DOHH2 (cell line): ENCODE data around the gene KCTD15.

Experiments used
- H3F3A ChIP-seq: fragments of 200-600 bp; sonication (generic), shearing (Covaris generic); 2 replicates; pipeline ENCODE4 v1.6.0; 2016; ENCODE audit warnings: antibody characterized with exemption, mild to moderate bottlenecking; ENCODE audit not compliant: control insufficient read depth, insufficient read depth
- H3K27ac ChIP-seq: fragments of 200-600 bp; sonication (generic); 2 replicates; pipeline ENCODE4 v1.5.1; 2014; ENCODE audit warnings: low read depth, mild to moderate bottlenecking, low read length, moderate library complexity
- H3K27me3 ChIP-seq: fragments of 200-600 bp; sonication (generic); 2 replicates; pipeline ENCODE4 v1.6.1; 2014; ENCODE audit warnings: mild to moderate bottlenecking, low read length, mixed read lengths; ENCODE audit not compliant: control insufficient read depth
- H3K36me3 ChIP-seq: fragments of 200-600 bp; sonication (generic); 2 replicates; pipeline ENCODE4 v1.6.1; 2014; ENCODE audit warnings: mild to moderate bottlenecking, low read length, moderate library complexity, mixed read lengths; ENCODE audit not compliant: control insufficient read depth
- H3K4me1 ChIP-seq: fragments of 200-600 bp; sonication (generic); 2 replicates; pipeline ENCODE4 v1.6.1; 2014; ENCODE audit warnings: mild to moderate bottlenecking, low read length, mixed read lengths; ENCODE audit not compliant: control insufficient read depth
- H3K4me2 ChIP-seq: fragments of 200-600 bp; sonication (generic); 2 replicates; pipeline ENCODE4 v1.6.0; 2014; ENCODE audit warnings: mild to moderate bottlenecking, low read length, moderate library complexity
- H3K4me3 ChIP-seq: fragments of 200-600 bp; sonication (generic); 2 replicates; pipeline ENCODE4 v1.5.1; 2014; ENCODE audit warnings: mild to moderate bottlenecking, low read length, mixed read lengths
- H3K79me2 ChIP-seq: fragments of 200-600 bp; sonication (generic); 2 replicates; pipeline ENCODE4 v1.6.1; 2014; ENCODE audit warnings: mild to moderate bottlenecking, low read length, mixed read lengths; ENCODE audit not compliant: control insufficient read depth
- H3K9me2 ChIP-seq: fragments of 200-600 bp; sonication (generic); replicated peaks from 2 replicates; pipeline ENCODE4 v1.6.1; 2014; ENCODE audit warnings: mild to moderate bottlenecking, low read length, mixed read lengths; ENCODE audit not compliant: control insufficient read depth
- H3K9me3 ChIP-seq: fragments of 200-600 bp; sonication (generic); 2 replicates; pipeline ENCODE4 v1.6.1; 2014; ENCODE audit warnings: antibody characterized with exemption, low read length, mixed read lengths; ENCODE audit not compliant: control insufficient read depth, insufficient read depth
- H4K20me1 ChIP-seq: fragments of 200-600 bp; sonication (generic); 2 replicates; pipeline ENCODE4 v1.6.0; 2014; ENCODE audit warnings: low read depth, mild to moderate bottlenecking, antibody characterized with exemption, low read length, moderate library complexity; ENCODE audit not compliant: control insufficient read depth, insufficient read depth
- CTCF ChIP-seq: fragments of 200-600 bp; sonication (generic); IDR thresholded peaks from one replicate; pipeline ENCODE4 v1.5.1; 2014; ENCODE audit warnings: antibody characterized with exemption, mild to moderate bottlenecking, low read depth, low read length; ENCODE audit not compliant: poor library complexity, severe bottlenecking
- EZH2phosphoT487 ChIP-seq: fragments of 200-600 bp; sonication (generic); IDR thresholded peaks from 2 replicates; pipeline ENCODE4 v1.6.1; 2017; ENCODE audit warnings: borderline replicate concordance, mild to moderate bottlenecking, antibody characterized with exemption, low read length, moderate library complexity, mixed read lengths

Gene KCTD15

GRCh38 chr19:33864311-33864850 is 67.7 kb downstream of the KCTD15 start:
- Histone ChIP-seq H4K20me1 (no peaks in the 10 kb centered on the region), H3K9me2 (no peaks in the 10 kb centered on the region), H3K27me3 (no peaks in the 10 kb centered on the region), H3K9me3 (no peaks in the 10 kb centered on the region), H3K36me3 (no peaks in the 10 kb centered on the region), H3K4me3 (no peak overlapping the region), H3K4me2 (no peak overlapping the region), H3K79me2 (no peaks in the 10 kb centered on the region), H3F3A (no peaks in the 10 kb centered on the region), H3K27ac (no peak overlapping the region), H3K4me1 (no peaks in the 10 kb centered on the region)
- no peak for TF ChIP-seq EZH2phosphoT487
- no peak for TF ChIP-seq CTCF

GRCh38 chr19:33865306-33865705 is 68.6 kb downstream of the KCTD15 start:
- Histone ChIP-seq H3K79me2 (no peaks in the 10 kb centered on the region), H3K9me3 (no peaks in the 10 kb centered on the region), H3K27ac (no peak overlapping the region), H3K9me2 (no peaks in the 10 kb centered on the region), H3K36me3 (no peaks in the 10 kb centered on the region), H4K20me1 (no peaks in the 10 kb centered on the region), H3F3A (no peaks in the 10 kb centered on the region), H3K4me2 (no peak overlapping the region), H3K4me3 (no peak overlapping the region), H3K27me3 (no peaks in the 10 kb centered on the region), H3K4me1 (no peaks in the 10 kb centered on the region)
- TF ChIP-seq EZH2phosphoT487 (no peak), CTCF (no peak)
